Esophagus muscularis mucosa (tissue), 4 donors: ENCODE results near the gene GFPT1. TPM values are rescaled to one million over a fixed set of nuclear protein-coding genes. Genes with fewer than 3 reads are reported as not detected.
A peak's percentile ranks its signal among the peaks of the same experiment; 100 is the strongest.

Source experiments
- DNase-seq: peaks from one replicate; pipeline ENCODE4 v3.0.0-alpha.2; 2017; ENCODE audit errors: extremely low spot score
- H3K27ac ChIP-seq, 4 donors: fragments of 200-600 bp; sonication (generic); replicated peaks in 1 of 4; 1 replicate in 3 of 4; 2 replicates in 1 of 4; pipeline ENCODE4 v1.5.1; 2016 to 2019; ENCODE audit warnings: mild to moderate bottlenecking in 1 of 4
- H3K27me3 ChIP-seq, 4 donors: fragments of 200-600 bp; sonication (generic); one replicate each; pipeline versions ENCODE4 v1.5.1 to v1.6.0; 2016 to 2019
- H3K36me3 ChIP-seq, 4 donors: fragments of 200-600 bp; sonication (generic); one replicate each; pipeline ENCODE4 v1.5.1; 2016 to 2019
- H3K4me1 ChIP-seq, 4 donors: fragments of 200-600 bp; sonication (generic); one replicate each; pipeline ENCODE4 v1.5.1; 2016 to 2019
- H3K4me3 ChIP-seq, 4 donors: fragments of 200-600 bp; sonication (generic); 1 replicate in 2 of 4; 2 replicates in 2 of 4; pipeline ENCODE4 v1.5.1; 2016 to 2019; ENCODE audit warnings: mild to moderate bottlenecking in 4 of 4, moderate library complexity in 1 of 4
- H3K9me3 ChIP-seq, 4 donors: fragments of 200-600 bp; sonication (generic); 1 replicate in 3 of 4; 2 replicates in 1 of 4; pipeline ENCODE4 v1.5.1; 2016 to 2019
- CTCF ChIP-seq, 3 experiments: fragments of 200-600 bp in 2 of 3; fragments of 450-650 bp in 1 of 3; sonication (generic) in 2 of 3; IDR thresholded peaks; one replicate each; pipeline ENCODE4 v1.5.1; 2017 to 2019; ENCODE audit warnings: antibody characterized with exemption in 3 of 3, mild to moderate bottlenecking in 2 of 3, moderate library complexity in 1 of 3
- EP300 ChIP-seq: sonication (generic); formaldehyde crosslinking; IDR thresholded peaks from one replicate; pipeline ENCODE4 v1.6.1; 2017; ENCODE audit warnings: antibody characterized with exemption
- POLR2A ChIP-seq: fragments of 450-650 bp; IDR thresholded peaks from one replicate; pipeline ENCODE4 v1.6.1; 2017; ENCODE audit warnings: antibody characterized with exemption, moderate library complexity, mild to moderate bottlenecking, low read depth
- POLR2AphosphoS5 ChIP-seq, 2 donors: sonication (generic); formaldehyde crosslinking; IDR thresholded peaks; one replicate each; pipeline ENCODE4 v1.6.1; 2017; ENCODE audit warnings: antibody characterized with exemption in 2 of 2
- WGBS: methylation state at CpG from one replicate; pipeline ENCODE4 v1.1.5; 2018; 5-methylcytosine and 5-hydroxymethylcytosine counted together
- intact Hi-C: fragments of 100-400 bp; cut with DNase I; formaldehyde crosslinking; loops from one replicate; pipeline ENCODE4 v1.15.1; 2023
- total RNA-seq, 4 donors: library from RNA; depleted of rRNA; stranded (reverse); fragments of >200 nt; gene quantifications; one replicate each; pipeline versions ENCODE4 v1.1.0 to v1.2.1, GENCODE V29; 2016

GFPT1 gene
- total RNA-seq, 4 donors from 2014 or later: 17.4 to 25.3 (median 23.2) TPM

- Histone ChIP-seq H3K4me1 (peaks cover 0 to 12% (median 6%) of the 10 kb centered on the region in 4 donors), H3K27ac (peak overlapping the region in 3 of 4 donors; percentile 1 to 48 (median 7)), H3K9me3 (no peaks in the 10 kb centered on the region), H3K27me3 (no peaks in the 10 kb centered on the region), H3K36me3 (no peaks in the 10 kb centered on the region), H3K4me3 (no peak overlapping the region)
- intact Hi-C loops: no loop called here
- no peak for DNase-seq
- TF ChIP-seq POLR2AphosphoS5 (IDR thresholded peaks at IDR 0.05) (no peak), EP300 (no peak), CTCF (IDR thresholded peaks at IDR 0.05) (no peak), POLR2A (no peak)
- WGBS: 26% methylated on average over 3 of the region's 3 CpGs
Observed at GRCh38 chr2:69285379-69285894, 101.6 kb downstream of the GFPT1 start.

GRCh38 chr2:69280796-69281412 lies 106.1 kb downstream of the GFPT1 start:
- WGBS: 92% methylated on average over 4 of the region's 4 CpGs
- Histone ChIP-seq H3K4me3 (no peak overlapping the region), H3K36me3 (no peaks in the 10 kb centered on the region), H3K9me3 (no peaks in the 10 kb centered on the region), H3K27me3 (no peaks in the 10 kb centered on the region), H3K4me1 (peaks cover 0 to 6% (median 5%) of the 10 kb centered on the region in 4 donors), H3K27ac (no peak overlapping the region)
- intact Hi-C loops: no loop called here
- TF ChIP-seq CTCF (IDR thresholded peaks at IDR 0.05) (no peak), EP300 (no peak), POLR2AphosphoS5 (IDR thresholded peaks at IDR 0.05) (no peak), POLR2A (no peak)
- DNase-seq: no peak

DNA sequence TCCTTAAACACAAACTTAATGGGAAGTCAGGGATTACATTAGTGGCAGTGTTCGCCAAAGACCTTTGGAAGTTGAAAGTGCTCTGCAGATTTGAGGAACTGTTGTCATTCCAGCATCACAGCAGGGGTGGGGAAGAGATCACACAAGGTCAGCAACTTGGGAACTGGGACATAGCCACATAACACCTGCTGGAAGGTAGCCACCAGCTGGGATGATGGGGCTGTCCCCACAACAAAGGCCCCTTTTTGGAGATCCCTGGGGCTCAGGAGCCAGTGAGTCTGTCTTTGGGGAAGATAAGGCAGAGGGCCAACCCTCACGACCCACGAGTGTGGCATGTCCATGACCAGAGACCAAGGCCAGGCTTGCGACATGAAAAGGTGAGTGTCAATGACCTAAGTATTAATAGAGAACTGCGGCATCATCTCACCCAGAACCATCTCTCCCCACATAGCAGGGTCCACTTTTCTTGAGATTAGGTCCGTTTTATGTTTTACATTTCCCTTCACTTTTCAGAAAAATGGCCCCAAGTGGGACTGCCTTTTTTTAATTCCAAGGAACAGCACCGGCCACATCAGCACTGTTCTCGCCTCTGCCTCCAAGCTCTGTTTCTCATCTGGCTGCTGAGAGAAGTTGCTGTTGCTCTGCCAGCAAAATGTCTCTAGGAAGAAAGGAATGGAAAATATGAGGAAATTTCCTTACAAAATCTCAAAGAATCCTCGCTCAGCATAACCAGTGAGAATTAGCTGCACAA lies 106.9 kb downstream of the GFPT1 start:
- no peak overlapping the region for H3K4me3 ChIP-seq
- no peaks in the 10 kb centered on the region for H3K36me3 ChIP-seq
- intact Hi-C loops: no loop called here
- no peak for DNase-seq
- 81% methylated on average over 9 of the region's 9 CpGs for whole genome bisulfite sequencing
- no peaks in the 10 kb centered on the region for H3K4me1 ChIP-seq
- no peak overlapping the region for H3K27ac ChIP-seq
- no peaks in the 10 kb centered on the region for H3K9me3 ChIP-seq
- no peak for TF ChIP-seq POLR2A
- TF ChIP-seq POLR2AphosphoS5 (IDR thresholded peaks at IDR 0.05): no peak
- H3K27me3 ChIP-seq: no peaks in the 10 kb centered on the region

GRCh38 chr2:69279211-69279610 lies 107.8 kb downstream of the GFPT1 start:
- Histone ChIP-seq H3K27me3 (no peaks in the 10 kb centered on the region), H3K4me1 (no peaks in the 10 kb centered on the region), H3K27ac (no peak overlapping the region), H3K4me3 (no peak overlapping the region), H3K36me3 (no peaks in the 10 kb centered on the region), H3K9me3 (no peaks in the 10 kb centered on the region)
- TF ChIP-seq POLR2A (no peak), POLR2AphosphoS5 (IDR thresholded peaks at IDR 0.05) (no peak), CTCF (IDR thresholded peaks at IDR 0.05) (no peak), EP300 (no peak)
- intact Hi-C loops: no loop called here
- DNase-seq: no peak
- 97% methylated on average over 2 of the region's 2 CpGs for WGBS

GRCh38 chr2:69278366-69278765 lies 108.7 kb downstream of the GFPT1 start:
- Histone ChIP-seq H3K4me3 (no peak overlapping the region), H3K9me3 (no peaks in the 10 kb centered on the region), H3K27me3 (no peaks in the 10 kb centered on the region), H3K4me1 (no peaks in the 10 kb centered on the region), H3K27ac (no peak overlapping the region), H3K36me3 (no peaks in the 10 kb centered on the region)
- 37% methylated on average over 5 of the region's 5 CpGs for whole genome bisulfite sequencing
- TF ChIP-seq EP300 (no peak), POLR2A (no peak), POLR2AphosphoS5 (IDR thresholded peaks at IDR 0.05) (no peak)
- intact Hi-C loops: no loop called here
- no peak for DNase-seq
